Measurements from ENCODE around the gene VSIG10L2.
A peak's percentile ranks its signal among the peaks of the same experiment; 100 is the strongest.

VSIG10L2 gene

DNA sequence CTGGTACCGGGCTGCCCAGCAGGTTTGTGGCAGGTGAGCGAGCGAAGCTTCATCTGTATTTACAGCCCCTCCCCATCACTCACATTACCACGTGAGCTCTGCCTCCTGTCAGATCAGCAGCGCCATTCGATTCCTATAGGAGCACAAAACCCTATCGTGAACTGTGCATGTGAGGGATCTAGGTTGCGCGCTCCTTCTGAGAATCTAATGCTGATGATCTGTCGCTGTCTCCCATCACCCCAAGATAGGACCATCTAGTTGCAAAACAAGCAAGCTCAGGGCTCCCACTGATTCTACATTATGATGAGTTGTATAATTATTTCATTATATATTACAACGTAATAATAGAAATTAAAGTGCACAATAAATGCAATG lies 15.8 kb upstream of the VSIG10L2 start:
- DNase-seq, result no peak

DNA sequence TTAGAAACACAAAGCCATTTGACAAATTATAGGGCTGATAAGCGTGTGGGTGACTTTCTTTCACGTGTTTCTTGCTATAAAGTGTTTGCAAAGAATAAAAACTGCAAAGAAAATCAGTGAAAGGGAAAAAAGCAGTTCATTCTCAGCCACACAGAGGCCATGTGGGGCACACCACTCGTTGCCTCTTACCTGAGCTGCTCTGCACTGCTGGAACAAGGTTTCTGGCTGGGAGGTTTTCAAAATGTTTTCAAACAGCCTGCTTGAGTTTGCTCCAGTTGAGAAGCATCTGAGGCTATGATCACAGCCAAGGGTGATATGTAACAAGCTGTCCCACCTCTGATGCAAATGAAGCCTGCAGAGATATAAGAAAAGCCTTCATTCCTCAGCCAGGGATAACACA lies 14.7 kb upstream of the VSIG10L2 start:
- no peak for DNase-seq

DNA sequence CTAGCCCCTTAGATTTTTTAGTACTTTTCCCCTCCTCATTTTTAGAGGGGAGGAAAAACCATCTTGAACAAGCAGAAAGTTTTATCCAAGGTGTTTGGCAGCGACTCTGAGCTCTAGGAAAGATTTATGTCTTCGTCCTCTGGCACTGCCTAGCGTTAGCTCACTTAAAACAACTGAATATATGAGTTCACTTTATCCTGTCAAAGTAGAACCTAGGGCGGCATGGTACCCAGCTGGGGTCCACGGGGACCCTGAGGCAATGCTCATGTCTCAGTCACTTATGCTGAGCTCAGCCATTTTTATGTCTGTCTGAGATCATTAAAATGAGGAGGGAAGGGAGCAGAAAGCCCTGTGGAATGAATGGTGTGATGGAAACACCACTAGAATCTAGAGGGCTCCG lies 14.2 kb upstream of the VSIG10L2 start:
- DNase-seq, result no peak

DNA sequence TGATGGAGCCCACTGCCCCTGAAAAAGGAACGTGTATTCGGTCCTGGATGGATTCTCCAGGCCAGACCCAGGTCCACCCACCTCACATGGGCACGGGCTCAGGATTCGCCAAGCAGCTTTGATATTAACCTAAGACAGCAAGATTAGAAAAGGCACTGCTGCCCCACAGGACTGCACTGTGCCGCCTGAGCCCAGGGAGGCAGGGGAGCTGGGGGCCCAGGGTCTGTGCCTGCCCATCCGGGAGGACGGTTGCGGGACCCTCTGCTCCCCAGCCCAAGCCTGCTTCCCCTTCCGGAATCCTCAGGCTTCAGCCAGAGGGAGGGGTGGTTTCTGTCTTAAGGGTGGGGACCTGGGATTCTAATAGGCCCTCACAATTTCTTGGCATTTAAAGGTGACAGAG lies 13.5 kb upstream of the VSIG10L2 start:
- DNase-seq, result no peak

DNA sequence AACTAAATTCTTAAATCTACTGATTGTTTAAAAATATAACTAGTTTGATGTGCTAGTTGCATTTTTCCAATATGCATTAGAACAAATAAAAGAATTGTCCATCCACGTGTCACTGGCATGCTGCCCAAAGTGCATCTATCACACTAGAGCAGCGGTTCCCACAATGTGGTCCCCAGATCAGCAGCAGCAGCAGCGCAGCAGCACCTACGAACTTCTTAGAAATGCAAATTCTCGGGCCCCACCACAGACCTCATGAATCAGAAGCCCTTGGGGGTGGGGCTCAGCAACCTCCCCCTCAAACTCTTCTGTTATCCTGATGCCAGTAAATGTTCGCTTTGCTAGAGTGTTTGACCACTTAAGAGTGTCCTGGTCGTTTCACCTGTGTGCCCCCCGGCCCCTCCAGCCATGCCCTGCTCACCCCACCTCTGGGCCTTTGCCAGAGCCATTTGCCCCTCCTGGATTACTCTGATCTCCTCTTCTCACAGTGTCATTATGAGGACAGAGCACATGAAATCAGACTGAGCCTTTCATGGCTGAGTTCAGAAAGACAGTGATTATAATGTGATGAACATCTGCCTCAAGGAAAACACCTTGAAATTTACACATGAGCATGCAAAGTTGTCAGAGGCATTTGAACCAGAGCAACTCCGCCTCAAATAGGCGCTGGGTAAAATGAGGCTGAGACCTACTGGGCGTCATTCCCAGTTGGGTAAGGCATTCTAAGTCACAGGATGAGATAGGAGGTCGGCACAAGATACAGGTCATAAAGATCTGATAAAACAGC lies 12.6 kb upstream of the VSIG10L2 start:
- DNase-seq, result no peak

DNA sequence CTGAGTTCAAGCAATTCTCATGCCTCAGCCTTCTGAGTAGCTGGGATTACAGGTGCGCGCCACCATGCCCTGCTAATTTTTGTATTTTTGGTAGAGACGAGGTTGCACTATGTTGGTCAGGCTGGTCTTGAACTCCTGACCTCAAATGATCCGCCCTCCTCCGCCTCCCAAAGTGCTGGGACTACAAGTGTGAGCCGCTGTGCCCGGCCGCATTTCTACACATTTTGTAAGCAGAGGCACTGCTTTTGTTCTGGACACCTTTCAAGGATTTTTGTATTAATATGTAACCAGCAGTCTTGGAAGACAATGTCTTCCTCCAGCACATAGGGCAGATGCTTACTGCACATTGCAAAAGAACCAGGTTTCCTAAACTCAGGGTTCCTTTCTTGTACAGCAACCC lies 11.4 kb upstream of the VSIG10L2 start:
- no peak for DNase-seq

- DNase-seq, result no peak
Measured at GRCh38 chr11:125935056-125935455, 10.8 kb upstream of the VSIG10L2 start.

DNA sequence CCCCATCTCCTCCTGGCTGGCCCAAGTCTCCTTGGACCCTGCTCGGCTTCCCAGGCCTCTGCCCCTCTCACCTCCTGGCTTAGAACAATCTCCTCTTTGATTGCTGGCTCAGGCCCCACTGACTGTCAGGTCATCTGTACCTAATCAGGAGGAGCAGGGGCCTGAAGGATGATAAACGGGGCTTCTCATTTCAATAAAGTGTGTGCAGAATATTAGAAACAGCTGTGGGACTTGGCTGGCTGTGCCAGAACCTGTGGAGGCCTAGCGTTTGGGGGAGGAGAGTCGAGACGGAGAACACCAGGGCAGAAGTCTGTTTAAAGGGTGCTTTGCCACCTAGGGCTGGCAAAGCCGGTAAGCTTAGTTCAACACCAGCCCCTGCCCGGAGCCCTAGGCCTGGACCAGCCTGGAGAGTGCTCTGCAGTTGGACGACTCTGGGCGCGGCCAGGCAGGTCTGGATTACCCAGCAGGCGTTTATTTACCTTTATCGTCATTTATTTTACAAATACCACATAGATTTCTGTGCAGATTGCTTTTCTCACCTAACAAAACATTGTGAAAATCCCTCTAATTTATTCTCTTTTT lies 10.1 kb upstream of the VSIG10L2 start:
- DNase-seq, result no peak

- DNase-seq, result peak in 1 of 5 donors; percentile 12
Measured at GRCh38 chr11:125938418-125938817, 7.4 kb upstream of the VSIG10L2 start.

DNA sequence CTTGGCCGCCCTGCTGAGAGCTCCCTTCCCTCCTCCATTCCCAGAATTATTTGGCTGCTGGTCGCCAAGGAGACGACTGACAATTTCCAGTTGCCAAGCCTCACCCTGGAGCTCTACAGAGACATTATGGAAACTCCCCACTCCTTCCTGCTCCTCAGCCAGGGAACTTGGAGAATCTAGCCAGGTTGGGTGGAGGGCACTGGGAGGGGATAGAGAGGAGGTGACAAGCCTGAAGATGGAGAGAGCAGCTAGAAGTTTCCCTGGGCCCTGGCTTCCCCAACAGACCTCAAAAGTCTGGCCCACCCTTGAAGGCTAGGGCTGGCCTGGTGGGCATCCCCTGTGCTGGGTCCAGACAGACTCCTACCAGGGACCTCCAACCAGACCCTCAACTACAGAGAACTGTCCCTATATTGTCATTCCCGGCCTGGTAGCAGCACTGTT lies 6.7 kb upstream of the VSIG10L2 start:
- no peak for DNase-seq

DNA sequence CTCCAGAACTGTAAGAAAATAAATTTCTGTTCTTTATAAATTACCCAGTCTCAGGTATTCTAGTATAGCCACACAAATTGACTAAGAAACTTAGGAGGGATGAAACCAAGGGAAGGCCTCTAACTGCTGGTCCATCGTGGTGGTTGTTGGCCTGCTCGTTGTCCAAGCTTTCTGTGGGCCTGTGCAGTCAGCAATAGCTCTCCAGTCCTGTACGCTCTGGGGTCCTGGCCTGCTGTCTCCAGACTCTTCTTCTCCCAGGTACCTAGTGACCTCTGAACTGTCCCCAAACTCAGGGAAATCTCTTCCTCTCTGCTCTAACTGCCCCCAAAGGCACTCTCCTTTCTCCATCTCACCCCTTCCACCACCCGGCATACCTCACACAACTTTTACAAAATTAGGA lies 5.7 kb upstream of the VSIG10L2 start:
- no peak for DNase-seq

GRCh38 chr11:125941267-125941618 lies 4.6 kb upstream of the VSIG10L2 start:
- no peak for DNase-seq

DNA sequence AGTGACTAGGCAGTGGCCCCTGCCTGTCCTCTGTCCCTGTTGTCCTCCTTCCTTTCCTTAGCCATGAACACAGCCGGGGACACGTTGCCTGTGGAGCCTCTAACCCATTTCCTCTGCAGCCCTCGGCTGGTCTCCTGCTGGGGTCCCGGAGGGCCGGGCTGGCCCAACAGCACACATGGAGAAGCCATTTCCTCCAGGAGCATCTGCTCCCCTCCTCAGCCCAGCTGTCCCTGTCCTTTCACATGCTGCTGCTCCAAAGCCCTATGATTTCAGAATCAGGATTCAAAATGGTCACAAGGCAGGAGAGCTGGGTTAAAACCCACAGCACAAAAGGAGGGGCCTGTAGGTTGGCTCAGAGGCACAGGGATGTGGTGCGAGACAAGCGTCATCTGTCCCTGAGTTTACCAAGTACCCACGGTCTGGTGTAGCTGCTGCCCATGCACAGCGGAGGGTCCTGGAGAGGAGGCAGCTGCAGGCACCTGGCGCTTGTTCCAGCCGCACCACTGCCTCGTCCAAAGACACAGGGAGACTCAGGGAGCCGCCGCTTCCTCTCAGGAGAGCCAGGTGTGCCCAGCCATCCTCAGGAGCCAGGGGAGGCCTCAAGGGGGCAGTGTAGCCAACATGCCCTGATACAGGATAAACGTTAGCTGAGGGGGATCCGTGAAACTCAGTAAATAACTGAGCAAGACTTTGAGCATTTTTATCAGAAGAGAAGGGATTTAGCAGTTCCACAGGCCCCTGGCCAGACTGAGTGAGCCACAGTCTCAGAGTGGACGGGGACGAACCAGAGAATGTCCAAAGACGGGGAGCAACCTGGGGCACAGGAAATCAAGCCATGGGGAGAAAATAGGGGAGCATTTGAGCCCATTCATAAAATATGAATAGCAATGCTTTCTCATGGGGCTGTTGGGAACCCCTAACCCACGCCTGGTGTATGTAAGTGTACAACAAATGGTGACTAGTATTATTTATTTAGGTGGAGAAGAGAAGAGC lies 3.9 kb upstream of the VSIG10L2 start:
- peak in 3 of 5 donors; percentile 12 to 34 (median 23) for DNase-seq

DNA sequence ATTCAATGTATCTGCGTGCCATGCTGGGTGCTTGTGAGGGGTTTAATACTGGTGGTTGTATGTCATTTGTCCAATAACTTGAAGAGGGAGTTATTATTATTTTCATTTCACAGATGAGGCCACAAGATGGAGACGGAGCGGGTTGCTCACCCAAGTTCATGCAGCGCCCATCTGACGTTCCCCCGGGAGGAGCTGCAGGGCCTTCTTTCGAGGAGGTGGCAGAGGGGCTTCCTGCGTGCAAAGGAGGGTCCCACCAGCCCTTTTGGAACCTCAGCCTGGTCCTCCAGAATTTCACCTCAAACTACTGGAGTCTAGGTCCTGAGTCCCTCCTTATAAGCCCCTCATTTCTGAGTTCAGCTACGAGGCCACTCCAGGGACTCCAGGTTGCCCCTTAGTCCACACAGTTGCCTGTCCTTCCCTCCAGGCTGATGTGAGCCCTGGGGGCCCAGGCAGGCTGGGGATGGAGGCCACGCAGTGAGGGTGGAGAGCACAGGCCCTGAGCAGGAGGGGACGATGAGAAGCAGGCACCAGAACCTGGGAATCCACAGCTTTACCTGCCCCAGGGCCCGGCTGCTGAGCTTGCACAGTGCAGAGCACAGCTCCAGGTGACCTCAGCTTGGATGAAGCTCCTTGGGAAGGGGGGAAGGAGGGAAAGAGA lies 2.9 kb upstream of the VSIG10L2 start:
- no peak for DNase-seq

DNA sequence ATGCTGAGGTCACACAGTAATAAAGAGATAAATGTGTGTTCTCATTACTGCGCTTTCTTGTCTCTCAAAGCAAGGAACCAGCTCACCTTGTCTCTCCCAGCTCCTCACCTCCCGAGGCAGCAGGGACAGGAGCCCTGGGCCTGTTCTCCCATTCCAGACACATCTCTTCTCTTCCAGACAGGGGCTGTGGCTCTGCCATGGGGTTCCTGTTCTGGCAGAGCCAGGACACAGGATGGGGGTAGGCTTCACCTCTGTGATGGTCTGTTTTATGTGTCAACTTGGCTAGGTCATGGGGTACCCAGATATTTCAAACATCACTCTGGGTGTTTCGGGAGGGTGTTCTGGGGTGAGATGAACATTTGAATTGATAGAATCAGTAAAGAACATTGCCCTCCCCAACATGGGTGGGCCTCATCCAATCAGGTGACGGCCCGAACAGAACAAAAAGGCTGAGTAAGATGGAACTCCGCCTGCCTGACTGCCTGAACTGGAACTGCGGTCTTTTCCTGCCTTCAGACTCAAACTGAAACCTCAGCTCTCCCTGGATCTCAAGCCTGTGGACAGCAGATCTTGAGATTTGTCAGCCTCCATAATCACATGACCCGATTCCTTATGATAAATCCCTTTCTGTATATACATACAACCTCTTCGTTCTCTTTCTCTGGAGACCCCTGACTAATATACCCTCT lies 2.0 kb upstream of the VSIG10L2 start:
- no peak for DNase-seq

GRCh38 chr11:125944350-125945010 lies 1.4 kb upstream of the VSIG10L2 start:
- no peak for DNase-seq

- no peak for DNase-seq
Measured at GRCh38 chr11:125945011-125945796, 640 bp upstream of the VSIG10L2 start.

- DNase-seq, result no peak
Measured at GRCh38 chr11:125946712-125947418, 1.0 kb downstream of the VSIG10L2 start.

GRCh38 chr11:125947419-125948277 lies 1.8 kb downstream of the VSIG10L2 start:
- no peak for DNase-seq
